KMS-11 (cell line): ENCODE results near the gene ETS2.

ENCODE experiments used
- H2AFZ ChIP-seq: fragments of 200-600 bp; sonication (generic); 2 replicates; pipeline ENCODE4 v1.6.1; 2016; ENCODE audit warnings: antibody characterized with exemption, mixed run types, low read depth
- H3K27ac ChIP-seq: fragments of 200-600 bp; sonication (generic); 2 replicates; pipeline ENCODE4 v1.6.1; 2016; ENCODE audit warnings: mild to moderate bottlenecking, mixed run types
- H3K27me3 ChIP-seq: fragments of 200-600 bp; sonication (generic); 2 replicates; pipeline ENCODE4 v1.6.1; 2017; ENCODE audit warnings: mild to moderate bottlenecking, low read depth, mixed run types, moderate library complexity; ENCODE audit not compliant: insufficient read depth
- H3K36me3 ChIP-seq: fragments of 200-600 bp; sonication (generic); 2 replicates; pipeline ENCODE4 v1.6.1; 2017; ENCODE audit warnings: mild to moderate bottlenecking, mixed run types; ENCODE audit not compliant: insufficient read depth
- H3K4me1 ChIP-seq: fragments of 200-600 bp; sonication (generic); 2 replicates; pipeline ENCODE4 v1.6.1; 2016; ENCODE audit warnings: mild to moderate bottlenecking, low read depth, mixed run types; ENCODE audit not compliant: poor library complexity, severe bottlenecking
- H3K4me2 ChIP-seq: fragments of 200-600 bp; sonication (generic); 2 replicates; pipeline ENCODE4 v1.7.0; 2016; ENCODE audit warnings: mild to moderate bottlenecking, mixed run types
- H3K4me3 ChIP-seq: fragments of 200-600 bp; sonication (generic); IDR thresholded peaks from 2 replicates; pipeline ENCODE4 v1.6.1; 2017; ENCODE audit warnings: low read depth, low read length, mixed read lengths; ENCODE audit not compliant: insufficient read depth
- H3K79me2 ChIP-seq: fragments of 200-600 bp; sonication (generic); 2 replicates; pipeline ENCODE4 v1.6.1; 2016; ENCODE audit warnings: low read depth, mixed run types; ENCODE audit not compliant: insufficient read depth
- H3K9ac ChIP-seq: fragments of 200-600 bp; sonication (generic); 2 replicates; pipeline ENCODE4 v1.6.1; 2016; ENCODE audit warnings: mild to moderate bottlenecking, mixed run types
- H4K20me1 ChIP-seq: fragments of 200-600 bp; sonication (generic); 2 replicates; pipeline ENCODE4 v1.6.1; 2016; ENCODE audit warnings: mild to moderate bottlenecking, mixed run types; ENCODE audit not compliant: insufficient read depth
- CTCF ChIP-seq: fragments of 200-600 bp; sonication (generic); conservative IDR thresholded peaks from 2 replicates; pipeline ENCODE4 v1.6.1; 2017; ENCODE audit warnings: low read depth, mild to moderate bottlenecking, antibody characterized with exemption, low read length, moderate library complexity, mixed read lengths

ETS2 gene

GRCh38 chr21:38804030-38804788 is 1.5 kb upstream of the ETS2 start:
- no peak overlapping the region for H3K4me3 ChIP-seq
- H4K20me1 ChIP-seq, result no peaks in the 10 kb centered on the region
- H3K4me1 ChIP-seq, result peaks cover 14% of the 10 kb centered on the region
- H3K79me2 ChIP-seq, result no peaks in the 10 kb centered on the region
- no peak overlapping the region for H3K27ac ChIP-seq
- TF ChIP-seq CTCF, result no peak
- H3K27me3 ChIP-seq, result no peaks in the 10 kb centered on the region
- peak overlapping the region; percentile 98 for H2AFZ ChIP-seq
- no peaks in the 10 kb centered on the region for H3K36me3 ChIP-seq
- no peak overlapping the region; the same call in 1 of the 2 replicates for H3K9ac ChIP-seq
- peak overlapping the region; percentile 88 for H3K4me2 ChIP-seq

- no peaks in the 10 kb centered on the region for H4K20me1 ChIP-seq
- H3K27me3 ChIP-seq, result no peaks in the 10 kb centered on the region
- no peak overlapping the region for H3K4me3 ChIP-seq
- peak overlapping the region; percentile 42; the same call in 1 of the 2 replicates for H3K27ac ChIP-seq
- TF ChIP-seq CTCF, result peak; percentile 59
- peaks cover 14% of the 10 kb centered on the region for H3K4me1 ChIP-seq
- peak overlapping the region; percentile 98 for H2AFZ ChIP-seq
- H3K9ac ChIP-seq, result peak overlapping the region; percentile 81
- H3K79me2 ChIP-seq, result no peaks in the 10 kb centered on the region
- peak overlapping the region; percentile 88 for H3K4me2 ChIP-seq
- no peaks in the 10 kb centered on the region for H3K36me3 ChIP-seq
Measured at GRCh38 chr21:38804789-38805327, 871 bp upstream of the ETS2 start.

GRCh38 chr21:38806153-38806941 is 618 bp downstream of the ETS2 start:
- peak overlapping the region; percentile 98 for H2AFZ ChIP-seq
- H3K4me3 ChIP-seq, result no peak overlapping the region
- peak overlapping the region; percentile 81 for H3K9ac ChIP-seq
- TF ChIP-seq CTCF, result no peak
- no peaks in the 10 kb centered on the region for H3K27me3 ChIP-seq
- 0 out of 2 replicates have a peak overlapping the region, but pooled peaks have one; percentile 42 for H3K27ac ChIP-seq
- H3K4me1 ChIP-seq, result peaks cover 14% of the 10 kb centered on the region
- H3K79me2 ChIP-seq, result no peaks in the 10 kb centered on the region
- H3K36me3 ChIP-seq, result no peaks in the 10 kb centered on the region
- H4K20me1 ChIP-seq, result no peaks in the 10 kb centered on the region
- peak overlapping the region; percentile 88 for H3K4me2 ChIP-seq

GRCh38 chr21:38806942-38807284 is 1.2 kb downstream of the ETS2 start:
- Histone ChIP-seq H3K79me2 (no peaks in the 10 kb centered on the region), H3K4me1 (peaks cover 14% of the 10 kb centered on the region), H2AFZ (no peak overlapping the region), H4K20me1 (no peaks in the 10 kb centered on the region), H3K27ac (no peak overlapping the region), H3K9ac (no peak overlapping the region), H3K27me3 (no peaks in the 10 kb centered on the region), H3K36me3 (no peaks in the 10 kb centered on the region), H3K4me2 (peak overlapping the region; percentile 88; the same call in 1 of the 2 replicates), H3K4me3 (no peak overlapping the region)
- no peak for TF ChIP-seq CTCF
